ENCODE results near the gene ZNF575. TPM values are rescaled to one million over a fixed set of nuclear protein-coding genes. Genes with fewer than 3 reads are reported as not detected.
A peak's percentile ranks its signal among the peaks of the same experiment; 100 is the strongest.

The ZNF575 gene
- polyA plus RNA-seq, 1 donor (not counting 4 experiments of a cell fraction or from before 2014, with no cell fraction given): 0.05 TPM

DNA sequence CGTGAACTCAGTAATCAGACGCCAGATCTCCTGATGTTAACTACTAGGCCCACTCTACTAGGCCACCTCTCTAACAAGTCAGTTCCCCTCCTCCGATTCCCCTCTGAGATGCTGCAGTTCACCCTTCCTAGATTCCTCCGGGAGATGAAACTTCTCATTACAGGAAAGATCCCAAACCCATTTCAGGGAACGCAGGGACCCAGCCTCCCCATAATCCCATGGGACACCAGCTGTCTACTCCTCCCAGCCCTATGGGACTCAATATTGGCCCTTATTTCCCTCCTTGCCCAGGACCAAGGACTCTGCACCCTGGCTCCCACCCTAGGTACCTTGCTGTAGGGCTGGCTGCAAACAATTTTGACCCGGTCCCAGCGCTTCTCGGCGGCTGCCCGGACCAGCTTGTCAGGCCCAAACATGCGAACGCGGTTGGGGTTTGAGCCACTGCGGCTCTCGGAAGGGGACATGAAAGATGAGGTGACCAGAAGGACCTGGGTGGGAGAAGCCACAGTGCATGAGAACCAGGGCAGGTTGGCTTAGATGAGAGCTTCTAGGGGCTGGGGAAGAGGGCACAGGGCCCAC, 21.4 kb downstream of the ZNF575 start:
- H2AFZ ChIP-seq (ENCODE audit: control insufficient read depth, low read length): no peak overlapping the region
- no peak overlapping the region for H3K4me2 ChIP-seq (ENCODE audit: control insufficient read depth, extremely low read depth, insufficient read depth, low read depth, low read length)
- H3K27ac ChIP-seq (ENCODE audit: control insufficient read depth, insufficient read depth, low read length): no peak overlapping the region
- no peaks in the 10 kb centered on the region for H3K9me3 ChIP-seq (ENCODE audit: control insufficient read depth, low read depth, low read length)
- H3K9ac ChIP-seq (ENCODE audit: control insufficient read depth, extremely low read depth, insufficient read depth, low read length): no peak overlapping the region
- H4K20me1 ChIP-seq (ENCODE audit: control insufficient read depth, extremely low read depth, insufficient read depth, low read length): no peaks in the 10 kb centered on the region
- FAIRE-seq (no peak), DNase-seq (ENCODE audit: low read depth, low spot score) (no peak)
- TF ChIP-seq CTCF (optimal IDR thresholded peaks at IDR 0.05 in 1 of 3, IDR thresholded peaks at IDR 0.05 in 1 of 3, conservative IDR thresholded peaks at IDR 0.05 in 1 of 3; ENCODE audit: extremely low read depth in 1 of 3, insufficient read depth in 2 of 3, low read length in 3 of 3) (no peak), EZH2 (IDR thresholded peaks at IDR 0.05; ENCODE audit: low read length) (no peak)
- H3K4me3 ChIP-seq (ENCODE audit: control insufficient read depth in 2 of 3, extremely low read depth in 1 of 3, insufficient read depth in 2 of 3, low read depth in 1 of 3, low read length in 3 of 3): no peak overlapping the region
- dilution Hi-C loops (cut with MboI; ENCODE audit: extremely low pct_ligation_motif_present, low sequenced_read_pairs): no loop called here
- H3K4me1 ChIP-seq (ENCODE audit: control insufficient read depth, extremely low read depth, insufficient read depth, low read length): no peaks in the 10 kb centered on the region
- H3K79me2 ChIP-seq (ENCODE audit: control insufficient read depth, insufficient read depth, low read length): no peaks in the 10 kb centered on the region
- no peaks in the 10 kb centered on the region for H3K9me1 ChIP-seq (ENCODE audit: control insufficient read depth, extremely low read depth, insufficient read depth, low read length)
- peaks cover 8 to 29% of the 10 kb centered on the region in 2 experiments for H3K36me3 ChIP-seq (ENCODE audit: control insufficient read depth in 2 of 2, extremely low read depth in 1 of 2, insufficient read depth in 2 of 2, low read length in 2 of 2)
- no peaks in the 10 kb centered on the region for H3K27me3 ChIP-seq (ENCODE audit: control insufficient read depth, extremely low read depth, insufficient read depth, low read length)

DNA sequence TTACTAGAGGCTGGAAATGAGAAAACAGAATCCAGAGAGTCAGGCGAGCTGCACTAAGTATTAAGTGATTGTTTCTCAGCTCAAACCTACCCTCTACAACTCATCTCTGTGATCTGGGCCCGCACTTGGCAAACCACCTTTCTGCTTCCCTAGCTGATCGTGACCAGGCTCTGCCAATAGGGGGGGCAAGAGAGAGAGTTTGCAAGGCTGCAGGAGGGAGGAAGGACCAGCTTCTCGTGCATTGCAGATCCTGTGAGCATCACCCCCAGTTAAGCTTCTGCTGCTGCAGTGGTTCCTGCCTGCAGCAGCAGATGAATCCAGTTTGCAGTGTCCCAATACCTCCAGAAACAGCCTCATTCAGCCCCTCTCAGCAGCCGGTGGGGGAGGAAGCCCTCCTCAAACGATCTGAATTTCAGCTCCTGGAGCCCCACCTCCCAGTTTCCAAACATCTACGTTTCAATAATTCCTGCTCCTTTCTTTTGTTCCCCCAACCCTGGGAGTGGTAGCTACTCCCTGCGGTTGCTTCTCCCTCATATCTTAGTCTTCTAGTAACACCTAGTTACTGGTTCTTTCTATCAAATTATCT, 22.3 kb downstream of the ZNF575 start:
- no peaks in the 10 kb centered on the region for H3K79me2 ChIP-seq (ENCODE audit: control insufficient read depth, insufficient read depth, low read length)
- no peak overlapping the region for H3K4me2 ChIP-seq (ENCODE audit: control insufficient read depth, extremely low read depth, insufficient read depth, low read depth, low read length)
- no peaks in the 10 kb centered on the region for H3K9me3 ChIP-seq (ENCODE audit: control insufficient read depth, low read depth, low read length)
- H3K36me3 ChIP-seq (ENCODE audit: control insufficient read depth in 2 of 2, extremely low read depth in 1 of 2, insufficient read depth in 2 of 2, low read length in 2 of 2): peaks cover 8 to 28% of the 10 kb centered on the region in 2 experiments
- no peak overlapping the region for H2AFZ ChIP-seq (ENCODE audit: control insufficient read depth, low read length)
- H3K9ac ChIP-seq (ENCODE audit: control insufficient read depth, extremely low read depth, insufficient read depth, low read length): no peak overlapping the region
- TF ChIP-seq CTCF (optimal IDR thresholded peaks at IDR 0.05 in 1 of 3, IDR thresholded peaks at IDR 0.05 in 1 of 3, conservative IDR thresholded peaks at IDR 0.05 in 1 of 3; ENCODE audit: extremely low read depth in 1 of 3, insufficient read depth in 2 of 3, low read length in 3 of 3): peak; percentile 87 to 92 (median 91)
- TF ChIP-seq EZH2 (IDR thresholded peaks at IDR 0.05; ENCODE audit: low read length): no peak
- H3K4me1 ChIP-seq (ENCODE audit: control insufficient read depth, extremely low read depth, insufficient read depth, low read length): no peaks in the 10 kb centered on the region
- H3K9me1 ChIP-seq (ENCODE audit: control insufficient read depth, extremely low read depth, insufficient read depth, low read length): no peaks in the 10 kb centered on the region
- no peaks in the 10 kb centered on the region for H3K27me3 ChIP-seq (ENCODE audit: control insufficient read depth, extremely low read depth, insufficient read depth, low read length)
- H3K27ac ChIP-seq (ENCODE audit: control insufficient read depth, insufficient read depth, low read length): no peak overlapping the region
- dilution Hi-C loops (cut with MboI; ENCODE audit: extremely low pct_ligation_motif_present, low sequenced_read_pairs): no loop called here
- no peaks in the 10 kb centered on the region for H4K20me1 ChIP-seq (ENCODE audit: control insufficient read depth, extremely low read depth, insufficient read depth, low read length)
- DNase-seq (ENCODE audit: low read depth, low spot score): no peak
- H3K4me3 ChIP-seq (ENCODE audit: control insufficient read depth in 2 of 3, extremely low read depth in 1 of 3, insufficient read depth in 2 of 3, low read depth in 1 of 3, low read length in 3 of 3): no peak overlapping the region
- FAIRE-seq: peak; percentile 62

Measured in keratinocyte (primary cell).